ENCODE measurements around the gene UHRF2. TPM values are rescaled to one million over a fixed set of nuclear protein-coding genes. Genes with fewer than 3 reads are reported as not detected.

UHRF2 gene
- polyA plus RNA-seq, 3 donors: 1.6 to 36.4 (median 7.7) TPM

GRCh38 chr9:6489099-6489498, 76.1 kb downstream of the UHRF2 start:
- intact Hi-C loops (cut with micrococcal nuclease): no loop called here
- Mint-ChIP-seq H3K27ac (no peak overlapping the region), H3K27me3 (ENCODE audit: low read depth in 3 of 3) (no peaks in the 10 kb centered on the region), H3K36me3 (peaks cover 54 to 71% of the 10 kb centered on the region in 2 donors), H3K4me3 (no peak overlapping the region), H3K4me1 (no peaks in the 10 kb centered on the region), H3K9me3 (no peaks in the 10 kb centered on the region)
- peaks cover 5% of the 10 kb centered on the region for H4K20me1 ChIP-seq (ENCODE audit: insufficient read depth, low read length)
- peaks cover 23% of the 10 kb centered on the region for H3K79me2 ChIP-seq (ENCODE audit: insufficient read depth, low read length)
- no peak overlapping the region for H3K9ac ChIP-seq (ENCODE audit: insufficient read depth, low read length, poor library complexity, severe bottlenecking)
- no peak overlapping the region for H2AFZ ChIP-seq (ENCODE audit: insufficient read depth, low read depth, low read length, poor library complexity, severe bottlenecking)
- H3K9me3 ChIP-seq (replicated peaks in 1 of 2; ENCODE audit: control insufficient read depth in 1 of 2, insufficient read depth in 1 of 2, low read length in 2 of 2): no peaks in the 10 kb centered on the region
- 100% methylated on average over 1 of the region's 1 CpG for WGBS (ENCODE audit: insufficient coverage)
- no peak overlapping the region for H3K4me2 ChIP-seq (replicated peaks; ENCODE audit: extremely low read depth, low read length, poor library complexity, severe bottlenecking)
- H3K4me1 ChIP-seq (ENCODE audit: control insufficient read depth in 1 of 2, insufficient read depth in 2 of 2, low read length in 2 of 2): no peaks in the 10 kb centered on the region
- no peak overlapping the region for H3K4me3 ChIP-seq (replicated peaks in 1 of 3; ENCODE audit: low read depth in 2 of 3, low read length in 3 of 3)
- H3K27ac ChIP-seq (ENCODE audit: low read depth in 1 of 2, low read length in 2 of 2): no peak overlapping the region
- peaks cover 60 to 87% of the 10 kb centered on the region in 2 donors for H3K36me3 ChIP-seq (replicated peaks in 1 of 2; ENCODE audit: control insufficient read depth in 1 of 2, insufficient read depth in 2 of 2, low read length in 2 of 2)
- DNase-seq: no peak
- no peaks in the 10 kb centered on the region for H3K27me3 ChIP-seq (ENCODE audit: control insufficient read depth in 2 of 2, insufficient read depth in 2 of 2, low read length in 2 of 2)
- no peak for TF ChIP-seq CTCF (IDR thresholded peaks at IDR 0.05)

GRCh38 chr9:6490863-6491262, 77.9 kb downstream of the UHRF2 start:
- Histone ChIP-seq H3K4me3 (replicated peaks in 1 of 3; ENCODE audit: low read depth in 2 of 3, low read length in 3 of 3) (no peak overlapping the region), H3K27me3 (ENCODE audit: control insufficient read depth in 2 of 2, insufficient read depth in 2 of 2, low read length in 2 of 2) (no peaks in the 10 kb centered on the region), H3K4me1 (ENCODE audit: control insufficient read depth in 1 of 2, insufficient read depth in 2 of 2, low read length in 2 of 2) (no peaks in the 10 kb centered on the region), H3K27ac (ENCODE audit: low read depth in 1 of 2, low read length in 2 of 2) (no peak overlapping the region), H3K4me2 (replicated peaks; ENCODE audit: extremely low read depth, low read length, poor library complexity, severe bottlenecking) (no peak overlapping the region), H3K36me3 (replicated peaks in 1 of 2; ENCODE audit: control insufficient read depth in 1 of 2, insufficient read depth in 2 of 2, low read length in 2 of 2) (peaks cover 65 to 89% of the 10 kb centered on the region in 2 donors), H3K9me3 (replicated peaks in 1 of 2; ENCODE audit: control insufficient read depth in 1 of 2, insufficient read depth in 1 of 2, low read length in 2 of 2) (no peaks in the 10 kb centered on the region), H3K79me2 (ENCODE audit: insufficient read depth, low read length) (peaks cover 23% of the 10 kb centered on the region), H2AFZ (ENCODE audit: insufficient read depth, low read depth, low read length, poor library complexity, severe bottlenecking) (no peak overlapping the region), H4K20me1 (ENCODE audit: insufficient read depth, low read length) (peaks cover 5% of the 10 kb centered on the region), H3K9ac (ENCODE audit: insufficient read depth, low read length, poor library complexity, severe bottlenecking) (no peak overlapping the region)
- Mint-ChIP-seq H3K4me1 (no peaks in the 10 kb centered on the region), H3K27me3 (ENCODE audit: low read depth in 3 of 3) (no peaks in the 10 kb centered on the region), H3K4me3 (no peak overlapping the region), H3K9me3 (no peaks in the 10 kb centered on the region), H3K36me3 (peaks cover 54 to 65% of the 10 kb centered on the region in 2 donors), H3K27ac (peak overlapping the region in 1 of 7 donors; percentile 27)
- intact Hi-C loops (cut with micrococcal nuclease): no loop called here
- TF ChIP-seq CTCF (IDR thresholded peaks at IDR 0.05): no peak
- DNase-seq: no peak
- no CpG with 5 or more reads among the region's 2 CpGs for WGBS (ENCODE audit: insufficient coverage)
